Endothelial cell of umbilical vein (primary cell): ENCODE results near the gene HARS2. TPM values are rescaled to one million over a fixed set of nuclear protein-coding genes. Genes with fewer than 3 reads are reported as not detected.
"Not testable (repeated sequence)": the region's sequence is repeated elsewhere in the genome, so short reads cannot be mapped to it uniquely, and the experiment has no call there.

Source experiments
- BruUV-seq: library from RNA; stranded (reverse); fragments of 400-500 nt; replicated peaks from 2 replicates; lab custom pipeline; 2021; lab: Mats Ljungman, UMichigan
- CTCF ChIA-PET: fragments of 300-600, 350-600 bp; sonication (Branson Sonifier 250); formaldehyde crosslinking; loops from one replicate; lab custom pipeline; 2021; ENCODE audit warnings: antibody characterized with exemption, inconsistent platforms; lab: Charles Lee
- POLR2A ChIA-PET: fragments of 300-600, 350-600 bp; sonication (Branson Sonifier 250); formaldehyde crosslinking; loops from one replicate; lab custom pipeline; 2021; ENCODE audit warnings: antibody characterized with exemption, inconsistent platforms; lab: Charles Lee
- DNase-seq: peaks from one replicate; pipeline ENCODE4 v3.0.0-alpha.2; 2011; ENCODE audit warnings: low read depth, low spot score
- FAIRE-seq: peaks from 2 replicates; lab custom pipeline; 2011; peaks lifted over from hg19 to GRCh38; lab: Jason Lieb, UNC
- H2AFZ ChIP-seq: 2 replicates; pipeline ENCODE4 v1.6.0; 2012; ENCODE audit warnings: low read depth, low read length, control low read depth, inconsistent platforms
- H3K27ac ChIP-seq: 2 replicates; pipeline ENCODE4 v1.5.1; 2011; ENCODE audit warnings: low read depth, mild to moderate bottlenecking, control low read depth, low read length, moderate library complexity; ENCODE audit not compliant: insufficient read depth
- H3K27me3 ChIP-seq, 2 experiments: 2 replicates each; pipeline versions ENCODE4 v1.6.0 to v1.6.1; 2011; ENCODE audit warnings: low read length in 2 of 2, mixed read lengths in 1 of 2; ENCODE audit not compliant: control insufficient read depth in 2 of 2, insufficient read depth in 2 of 2
- H3K36me3 ChIP-seq, 2 experiments: 2 replicates in 1 of 2; 3 replicates in 1 of 2; pipeline ENCODE4 v1.5.1; 2011; ENCODE audit warnings: low read length in 2 of 2, mild to moderate bottlenecking in 1 of 2, moderate library complexity in 1 of 2; ENCODE audit not compliant: control insufficient read depth in 2 of 2, insufficient read depth in 2 of 2; ENCODE audit errors: extremely low read depth in 1 of 2
- H3K4me1 ChIP-seq: 3 replicates; pipeline ENCODE4 v1.5.1; 2011; ENCODE audit warnings: mild to moderate bottlenecking, low read length; ENCODE audit not compliant: control insufficient read depth, insufficient read depth; ENCODE audit errors: extremely low read depth
- H3K4me2 ChIP-seq: 2 replicates; pipeline ENCODE4 v1.6.1; 2011; ENCODE audit warnings: low read length, control low read depth, mixed read lengths; ENCODE audit not compliant: insufficient read depth
- H3K4me3 ChIP-seq, 3 experiments: fragments of 200-600 bp in 1 of 3; sonication (generic), shearing (Covaris generic) in 1 of 3; replicated peaks in 1 of 3; 2 replicates each; pipeline ENCODE4 v1.5.1; 2011 to 2016; ENCODE audit warnings: control low read depth in 3 of 3, low read length in 3 of 3, mild to moderate bottlenecking in 2 of 3, inconsistent platforms in 1 of 3, low read depth in 1 of 3, moderate library complexity in 1 of 3; ENCODE audit not compliant: insufficient read depth in 1 of 3
- H3K79me2 ChIP-seq: 2 replicates; pipeline ENCODE4 v1.6.0; 2012; ENCODE audit warnings: low read length, inconsistent platforms; ENCODE audit not compliant: control insufficient read depth, insufficient read depth
- H3K9ac ChIP-seq: replicated peaks from 2 replicates; pipeline ENCODE3; 2011; ENCODE audit warnings: low read length, control low read depth; ENCODE audit not compliant: insufficient read depth; ENCODE audit errors: extremely low read depth
- H3K9me1 ChIP-seq: replicated peaks from 3 replicates; pipeline ENCODE4 v1.6.0; 2011; ENCODE audit warnings: mild to moderate bottlenecking, low read length; ENCODE audit not compliant: control insufficient read depth, insufficient read depth; ENCODE audit errors: extremely low read depth
- H3K9me3 ChIP-seq: replicated peaks from 2 replicates; pipeline ENCODE4 v1.5.1; 2012; ENCODE audit warnings: low read length, inconsistent platforms; ENCODE audit not compliant: control insufficient read depth, insufficient read depth
- H4K20me1 ChIP-seq: replicated peaks from 2 replicates; pipeline ENCODE3; 2011; ENCODE audit warnings: mild to moderate bottlenecking, low read length; ENCODE audit not compliant: control insufficient read depth, insufficient read depth; ENCODE audit errors: extremely low read depth
- GATA2 ChIP-seq: IDR thresholded peaks from 2 replicates; pipeline ENCODE4 v1.7.0; 2011; ENCODE audit warnings: low read depth, mild to moderate bottlenecking, moderate library complexity, mixed read lengths, low read length; ENCODE audit not compliant: insufficient read length, insufficient read depth
- JUN ChIP-seq: IDR thresholded peaks from 2 replicates; pipeline ENCODE4 v1.6.1; 2011; ENCODE audit warnings: borderline replicate concordance, low read depth; ENCODE audit not compliant: insufficient read length, insufficient read depth
- MYC ChIP-seq: IDR thresholded peaks from one replicate; pipeline ENCODE4 v1.6.1; 2011; ENCODE audit warnings: mild to moderate bottlenecking, low read depth, low read length
- POLR2AphosphoS5 ChIP-seq: IDR thresholded peaks from 2 replicates; pipeline ENCODE4 v1.6.1; 2012; ENCODE audit warnings: low read depth, mild to moderate bottlenecking, control low read depth, low read length, moderate library complexity; ENCODE audit not compliant: insufficient read depth
- dilution Hi-C: fragments of 300-500 bp; cut with MboI; formaldehyde crosslinking; loops from one replicate; pipeline ENCODE4 v1.15.0; 2019; ENCODE audit warnings: low sequenced_read_pairs; ENCODE audit not compliant: extremely low pct_ligation_motif_present
- intact Hi-C: fragments of 100-400 bp; cut with micrococcal nuclease; formaldehyde crosslinking; loops from one replicate; pipeline ENCODE4 v1.10.0; 2022
- polyA plus RNA-seq, 4 experiments: library from polyadenylated mRNA; depleted of rRNA in 3 of 4; stranded (reverse) in 3 of 4; unstranded in 1 of 4; fragments of >200 nt; gene quantifications; 2 replicates each; pipeline versions ENCODE4 v1.2.1 to v1.2.3, GENCODE V29; 2011 to 2012; ENCODE audit warnings: missing spikeins in 1 of 4
- total RNA-seq: library from RNA; stranded (reverse); gene quantifications from 2 replicates; pipeline ENCODE4 v1.2.3, GENCODE V29; 2021
- TF ChIP-seq, protein P1 (sequence below): IDR thresholded peaks from 2 replicates; pipeline ENCODE4 v1.6.1; 2011; ENCODE audit not compliant: insufficient read depth, insufficient read length

Gene HARS2
- total and polyA plus RNA-seq, 2 donors (not counting 3 experiments of a cell fraction or from before 2014, with no cell fraction given) = 23.6 to 31.7 TPM

DNA sequence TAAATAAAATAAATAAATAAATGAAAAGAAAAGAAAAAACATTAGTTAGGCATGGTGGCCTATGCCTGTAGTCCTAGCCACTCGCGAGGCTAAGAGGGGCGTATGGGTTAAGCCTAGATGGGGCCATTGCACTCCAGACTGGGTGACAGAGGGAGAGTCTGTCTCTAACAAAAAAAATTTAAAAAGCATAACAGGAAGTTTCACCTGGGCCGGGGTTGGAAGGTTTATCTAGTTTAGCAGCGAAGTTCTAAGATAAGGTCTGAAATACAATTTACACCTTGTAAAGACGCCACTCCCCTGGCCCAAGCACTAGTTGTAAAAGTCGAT is 27.0 kb downstream of the HARS2 start:
- no peak for DNase-seq
- H2AFZ ChIP-seq = peak overlapping the region; percentile 79
- no peaks in the 10 kb centered on the region for H3K36me3 ChIP-seq
- no peaks in the 10 kb centered on the region for H3K9me3 ChIP-seq
- H3K4me1 ChIP-seq = peaks cover 6% of the 10 kb centered on the region
- H3K79me2 ChIP-seq = no peaks in the 10 kb centered on the region
- peak overlapping the region; percentile 16 for H3K4me2 ChIP-seq
- H3K9me1 ChIP-seq = no peaks in the 10 kb centered on the region
- H4K20me1 ChIP-seq = no peaks in the 10 kb centered on the region
- no peak for TF ChIP-seq POLR2AphosphoS5
- TF ChIP-seq, protein P1, sequence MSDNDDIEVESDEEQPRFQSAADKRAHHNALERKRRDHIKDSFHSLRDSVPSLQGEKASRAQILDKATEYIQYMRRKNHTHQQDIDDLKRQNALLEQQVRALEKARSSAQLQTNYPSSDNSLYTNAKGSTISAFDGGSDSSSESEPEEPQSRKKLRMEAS = no peak
- TF ChIP-seq GATA2 = no peak
- no peak for TF ChIP-seq JUN
- TF ChIP-seq MYC = no peak
- peak overlapping the region; percentile 60 for H3K27ac ChIP-seq
- ChIA-PET POLR2A (no interaction called here), CTCF (interaction anchor here (0.6 to 4.2 kb wide), 16 partner anchors 17 to 478 kb away, joined by 3 to 64 read pairs (median 5); partner anchors contain the start of genes EIF4EBP3, HARS1, HARS2 and HBEGF)
- no peak overlapping the region for H3K9ac ChIP-seq
- peaks cover 0 to 2% of the 10 kb centered on the region in 2 experiments for H3K27me3 ChIP-seq
- TSS peak; percentile 92 for BruUV-seq
- no peak overlapping the region for H3K4me3 ChIP-seq
- intact Hi-C loops = no loop called here
- FAIRE-seq = no peak
- dilution Hi-C loops = no loop called here

GRCh38 chr5:140720738-140721137 is 29.5 kb downstream of the HARS2 start:
- POLR2A ChIA-PET, BruUV-seq, H3K9ac ChIP-seq, H3K4me1 ChIP-seq, DNase-seq, H3K4me2 ChIP-seq, H2AFZ ChIP-seq, H3K9me3 ChIP-seq, H3K4me3 ChIP-seq, H3K27me3 ChIP-seq, FAIRE-seq, dilution Hi-C loops, H3K79me2 ChIP-seq, H3K9me1 ChIP-seq, H3K27ac ChIP-seq, H4K20me1 ChIP-seq, H3K36me3 ChIP-seq: not testable (repeated sequence)
- CTCF ChIA-PET = interaction anchor here (0.7 to 4.2 kb wide), 10 partner anchors 10 to 476 kb away, joined by 3 to 64 read pairs (median 6); partner anchors contain the start of gene HBEGF
- intact Hi-C loops = loop anchor here (1.0 to 2.0 kb wide), 4 partner anchors 145 to 480 kb away; no protein-coding TSS in a partner anchor

- H3K4me2 ChIP-seq, POLR2A ChIA-PET, H3K79me2 ChIP-seq, DNase-seq, H3K27ac ChIP-seq, H3K36me3 ChIP-seq, H3K9me1 ChIP-seq, dilution Hi-C loops, H3K27me3 ChIP-seq, H2AFZ ChIP-seq, H3K9me3 ChIP-seq, H3K4me1 ChIP-seq, H3K4me3 ChIP-seq, H4K20me1 ChIP-seq, H3K9ac ChIP-seq, BruUV-seq, FAIRE-seq: not testable (repeated sequence)
- CTCF ChIA-PET = interaction anchor here (0.9 to 4.2 kb wide), 4 partner anchors 10 to 360 kb away, joined by 3 to 64 read pairs (median 8); partner anchors contain the start of gene ZMAT2
- intact Hi-C loops = loop anchor here (2.0 kb wide), 1 partner anchor 481 kb away; no protein-coding TSS in a partner anchor
Measured at GRCh38 chr5:140721395-140721794, 30.1 kb downstream of the HARS2 start.
